ENCODE data around the gene AGK.

Gene AGK

GRCh38 chr7:141704741-141705140 lies 153.5 kb downstream of the AGK start:
- DNase-seq (ENCODE audit: low spot score): no peak
